ENCODE results near the gene OASL.

The OASL gene

DNA sequence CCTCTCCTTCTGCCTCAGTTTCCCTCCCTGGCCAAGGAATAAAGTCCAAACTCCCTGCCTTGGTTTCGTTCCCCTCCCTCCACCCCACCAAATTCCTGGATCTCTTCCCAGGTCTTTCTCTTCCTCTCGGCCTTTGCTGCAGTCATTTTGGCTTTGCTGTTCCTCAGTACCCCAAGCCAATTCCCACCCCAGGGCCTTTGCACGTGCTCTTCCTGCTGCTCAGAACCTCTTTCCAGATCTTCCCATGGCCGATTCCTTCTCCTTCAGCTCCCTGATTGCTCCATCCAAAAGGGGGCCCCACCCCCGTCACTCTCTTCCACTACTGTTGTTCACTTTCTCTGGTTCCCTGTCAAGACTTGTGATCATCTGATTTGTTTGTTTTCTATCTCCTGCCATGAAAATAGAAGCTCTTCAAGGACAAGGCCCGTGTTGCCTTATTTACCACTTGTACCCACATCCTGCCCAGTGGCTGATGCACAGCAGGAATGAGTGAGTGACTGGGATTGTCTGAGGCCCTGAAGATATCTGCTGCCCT is 57.6 kb downstream of the OASL start:
- TF ChIP-seq, protein P1, sequence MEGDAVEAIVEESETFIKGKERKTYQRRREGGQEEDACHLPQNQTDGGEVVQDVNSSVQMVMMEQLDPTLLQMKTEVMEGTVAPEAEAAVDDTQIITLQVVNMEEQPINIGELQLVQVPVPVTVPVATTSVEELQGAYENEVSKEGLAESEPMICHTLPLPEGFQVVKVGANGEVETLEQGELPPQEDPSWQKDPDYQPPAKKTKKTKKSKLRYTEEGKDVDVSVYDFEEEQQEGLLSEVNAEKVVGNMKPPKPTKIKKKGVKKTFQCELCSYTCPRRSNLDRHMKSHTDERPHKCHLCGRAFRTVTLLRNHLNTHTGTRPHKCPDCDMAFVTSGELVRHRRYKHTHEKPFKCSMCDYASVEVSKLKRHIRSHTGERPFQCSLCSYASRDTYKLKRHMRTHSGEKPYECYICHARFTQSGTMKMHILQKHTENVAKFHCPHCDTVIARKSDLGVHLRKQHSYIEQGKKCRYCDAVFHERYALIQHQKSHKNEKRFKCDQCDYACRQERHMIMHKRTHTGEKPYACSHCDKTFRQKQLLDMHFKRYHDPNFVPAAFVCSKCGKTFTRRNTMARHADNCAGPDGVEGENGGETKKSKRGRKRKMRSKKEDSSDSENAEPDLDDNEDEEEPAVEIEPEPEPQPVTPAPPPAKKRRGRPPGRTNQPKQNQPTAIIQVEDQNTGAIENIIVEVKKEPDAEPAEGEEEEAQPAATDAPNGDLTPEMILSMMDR (IDR thresholded peaks at IDR 0.05; ENCODE audit: borderline replicate concordance, insufficient read depth, low read depth, low read length) = no peak
- H3K4me3 ChIP-seq (ENCODE audit: low read depth, low read length) = no peak overlapping the region

DNA sequence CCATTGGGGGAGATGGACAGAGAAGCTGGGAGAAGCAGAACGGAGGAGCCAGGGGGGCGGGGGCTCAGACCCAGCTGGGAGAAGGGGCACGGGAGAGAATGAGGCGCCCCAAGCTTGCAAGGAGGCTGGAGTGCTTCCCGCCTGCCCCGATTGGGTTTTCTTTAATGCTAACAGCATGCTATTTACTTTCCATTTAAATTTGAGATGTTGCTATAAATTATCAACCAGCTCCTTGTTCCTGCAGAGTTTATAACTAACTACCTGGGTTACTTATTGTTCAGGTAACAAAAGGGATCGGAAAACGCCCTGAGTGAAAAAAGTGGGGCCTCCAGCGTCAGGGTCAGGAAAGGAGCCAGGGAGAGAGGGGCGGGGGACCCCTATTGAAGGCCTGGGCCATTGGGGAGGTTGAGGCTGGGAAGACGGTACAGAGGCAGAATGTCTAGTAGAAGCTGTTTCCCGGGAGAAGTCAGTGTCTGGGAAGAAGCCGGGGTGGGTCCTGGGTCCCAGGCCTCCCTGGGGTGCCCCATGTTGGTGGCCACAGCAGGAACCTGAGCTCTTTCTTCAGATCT is 58.2 kb downstream of the OASL start:
- no peak overlapping the region for H3K4me3 ChIP-seq (ENCODE audit: low read depth, low read length)
- TF ChIP-seq, protein P1 (IDR thresholded peaks at IDR 0.05; ENCODE audit: borderline replicate concordance, insufficient read depth, low read depth, low read length) = no peak

DNA sequence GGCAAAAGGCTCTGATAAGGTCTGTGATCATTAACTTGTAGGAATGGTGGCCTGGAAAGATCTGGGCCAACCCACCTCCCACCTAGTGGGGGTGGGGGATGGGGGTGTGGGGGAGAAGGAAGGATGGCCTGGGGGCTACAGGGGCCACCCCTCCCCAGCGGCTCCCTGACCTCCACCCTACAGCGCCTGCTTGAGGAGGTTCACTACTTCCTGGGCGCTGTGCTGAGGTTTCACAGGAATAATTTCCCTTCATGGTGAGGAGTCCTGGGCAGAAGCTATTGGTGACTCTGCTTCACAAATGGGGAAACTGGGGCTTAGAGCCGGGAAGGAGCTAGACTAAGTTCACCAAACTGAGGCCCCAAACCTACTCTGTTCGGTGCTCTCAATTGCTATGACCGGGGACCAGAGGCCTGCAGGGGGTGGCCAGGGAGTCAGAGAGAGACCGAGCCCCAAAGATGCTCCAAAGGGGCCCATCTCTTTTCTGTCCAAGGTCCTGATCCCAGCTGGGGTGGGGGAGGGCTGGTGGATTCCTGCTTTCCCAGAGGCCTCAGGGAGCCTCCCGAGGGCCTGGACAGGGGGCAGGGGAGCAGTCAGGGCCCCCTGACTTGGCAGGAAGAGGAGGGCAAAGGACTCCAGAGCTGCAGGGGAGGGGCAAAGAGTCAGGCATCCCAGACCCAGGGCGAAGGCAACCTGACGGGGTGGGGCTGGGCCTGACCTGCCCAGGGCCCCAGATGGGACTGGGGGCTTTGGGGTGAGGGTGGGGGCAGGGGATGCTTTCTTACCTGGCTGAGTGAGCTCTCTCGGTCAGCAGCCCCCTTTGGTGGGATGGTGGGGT is 59.0 kb downstream of the OASL start:
- TF ChIP-seq, protein P1 (IDR thresholded peaks at IDR 0.05; ENCODE audit: borderline replicate concordance, insufficient read depth, low read depth, low read length) = no peak
- H3K4me3 ChIP-seq (ENCODE audit: low read depth, low read length) = no peak overlapping the region

DNA sequence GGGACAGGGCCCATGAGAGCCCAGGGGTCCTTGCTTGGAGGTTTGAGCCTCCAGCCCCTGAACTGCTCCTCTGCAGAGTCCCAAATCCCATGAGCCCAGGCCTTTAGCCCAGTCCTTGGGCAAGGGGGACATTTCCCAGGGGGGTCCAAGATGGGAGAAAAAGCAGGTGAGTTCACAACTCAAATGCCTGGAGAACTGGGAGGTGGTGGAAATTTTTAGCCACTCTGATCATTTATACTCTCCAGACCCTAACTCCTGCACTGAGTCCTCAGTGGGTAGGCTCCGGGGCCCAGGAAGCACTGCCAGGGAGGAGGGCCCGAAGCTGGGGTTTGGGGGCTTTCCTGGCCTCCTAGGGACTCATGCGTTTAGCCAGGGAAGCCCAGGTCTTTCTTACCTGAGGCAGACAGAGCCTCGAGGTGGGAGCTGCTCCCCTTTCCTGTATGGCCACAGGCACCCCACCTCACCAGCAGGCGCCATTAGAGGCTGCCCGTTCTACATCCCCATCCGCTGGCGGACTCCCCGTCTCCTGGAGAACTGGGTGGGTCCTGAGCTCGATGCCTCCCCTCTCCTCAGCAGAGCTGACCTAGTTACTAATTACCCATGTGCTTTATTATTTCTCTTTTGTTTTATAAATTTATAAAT is 59.7 kb downstream of the OASL start:
- TF ChIP-seq, protein P1 (IDR thresholded peaks at IDR 0.05; ENCODE audit: borderline replicate concordance, insufficient read depth, low read depth, low read length) = no peak

DNA sequence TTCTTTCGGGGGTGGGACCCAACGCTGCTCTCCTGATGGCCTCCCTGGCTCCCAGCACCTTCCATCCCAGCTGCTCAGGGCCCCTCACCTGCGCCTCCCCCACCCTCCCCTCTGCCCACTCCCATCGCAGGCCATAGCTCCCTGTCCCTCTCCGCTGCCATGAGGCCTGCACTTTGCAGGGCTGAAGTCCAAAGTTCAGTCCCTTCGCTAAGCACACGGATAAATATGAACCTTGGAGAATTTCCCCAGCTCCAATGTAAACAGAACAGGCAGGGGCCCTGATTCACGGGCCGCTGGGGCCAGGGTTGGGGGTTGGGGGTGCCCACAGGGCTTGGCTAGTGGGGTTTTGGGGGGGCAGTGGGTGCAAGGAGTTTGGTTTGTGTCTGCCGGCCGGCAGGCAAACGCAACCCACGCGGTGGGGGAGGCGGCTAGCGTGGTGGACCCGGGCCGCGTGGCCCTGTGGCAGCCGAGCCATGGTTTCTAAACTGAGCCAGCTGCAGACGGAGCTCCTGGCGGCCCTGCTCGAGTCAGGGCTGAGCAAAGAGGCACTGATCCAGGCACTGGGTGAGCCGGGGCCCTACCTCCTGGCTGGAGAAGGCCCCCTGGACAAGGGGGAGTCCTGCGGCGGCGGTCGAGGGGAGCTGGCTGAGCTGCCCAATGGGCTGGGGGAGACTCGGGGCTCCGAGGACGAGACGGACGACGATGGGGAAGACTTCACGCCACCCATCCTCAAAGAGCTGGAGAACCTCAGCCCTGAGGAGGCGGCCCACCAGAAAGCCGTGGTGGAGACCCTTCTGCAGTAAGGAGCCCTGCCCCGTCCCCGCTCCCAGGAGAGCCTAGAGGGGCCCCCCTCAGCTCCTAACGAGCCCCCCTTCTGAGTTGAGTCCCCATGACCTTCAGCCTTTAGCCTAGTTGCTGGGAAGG is 60.5 kb downstream of the OASL start, which contains the start of gene HNF1A:
HNF1A (plus strand) TSS at position 248 of the 924 bp plus-strand sequence; CDS start at position 474, 226 bp downstream.
- TF ChIP-seq, protein P1 (IDR thresholded peaks at IDR 0.05; ENCODE audit: borderline replicate concordance, insufficient read depth, low read depth, low read length) = no peak
- H3K4me3 ChIP-seq (ENCODE audit: low read depth, low read length) = no peak within 1 kb of the TSS

More for the DNA sequence above, 59.7 kb downstream of the OASL start:
- H3K4me3 ChIP-seq (ENCODE audit: low read depth, low read length) = no peak overlapping the region

DNA sequence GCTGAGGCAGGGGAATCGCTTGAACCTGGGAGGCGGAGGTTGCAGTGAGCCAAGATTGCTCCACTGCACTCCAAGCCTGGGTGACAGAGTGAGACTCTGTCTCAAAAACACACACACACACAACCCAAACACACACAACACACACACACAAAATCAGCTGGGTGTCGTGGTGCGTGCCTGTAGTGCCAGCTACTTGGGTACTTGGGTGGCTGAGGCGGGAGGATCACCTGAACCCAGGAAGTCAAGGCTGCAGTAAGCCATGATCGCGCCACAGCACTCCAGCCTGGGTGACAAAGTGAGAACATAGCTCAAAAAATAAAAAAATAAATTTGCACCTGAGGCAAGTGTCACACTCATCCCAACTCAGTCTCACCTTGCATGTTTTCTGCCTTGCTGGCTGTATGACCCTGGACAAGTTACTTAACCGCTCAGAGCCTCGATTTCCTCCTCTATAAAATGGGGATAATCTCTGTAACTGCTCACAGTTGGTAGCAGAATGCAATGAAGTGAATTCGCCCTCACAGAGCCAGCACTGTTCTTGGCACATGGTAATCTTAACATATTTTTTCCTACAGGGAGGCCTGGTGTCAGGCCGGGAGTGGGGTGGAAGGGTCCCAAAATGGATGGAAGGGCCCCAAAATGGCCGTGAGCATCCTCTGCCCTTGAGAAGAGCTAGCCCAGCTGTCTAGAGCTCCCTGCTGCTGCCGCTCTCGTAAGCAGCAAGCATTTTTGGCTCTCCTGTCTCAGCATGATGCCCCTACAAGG is 61.3 kb downstream of the OASL start:
- TF ChIP-seq, protein P1 (IDR thresholded peaks at IDR 0.05; ENCODE audit: borderline replicate concordance, insufficient read depth, low read depth, low read length) = no peak

More for the DNA sequence above, 61.3 kb downstream of the OASL start:
- no peak overlapping the region for H3K4me3 ChIP-seq (ENCODE audit: low read depth, low read length)

Data from GM12875 (cell line).